OCI-LY3 (cell line): ENCODE results near the gene LPP.
A peak's percentile ranks its signal among the peaks of the same experiment; 100 is the strongest.

ENCODE experiments used
- H2AFZ ChIP-seq: fragments of 200-600, 300-600 bp; shearing (Covaris generic); 2 replicates; pipeline ENCODE4 v1.6.0; 2014; ENCODE audit warnings: antibody characterized with exemption, low read depth, low read length
- H3K27ac ChIP-seq: fragments of 200-600, 300-600 bp; sonication (generic); 2 replicates; pipeline ENCODE4 v1.5.1; 2014; ENCODE audit warnings: mild to moderate bottlenecking, low read length, moderate library complexity, mixed read lengths
- H3K27me3 ChIP-seq: fragments of 200-600, 300-600 bp; sonication (generic); 2 replicates; pipeline ENCODE4 v1.6.1; 2014; ENCODE audit warnings: low read depth, low read length, mixed read lengths
- H3K36me3 ChIP-seq: fragments of 200-600, 300-600 bp; sonication (generic); replicated peaks from 2 replicates; pipeline ENCODE3; 2014; ENCODE audit warnings: low read depth, low read length, mixed read lengths
- H3K4me1 ChIP-seq: fragments of 300-600, 200-600 bp; sonication (generic); 2 replicates; pipeline ENCODE4 v1.6.1; 2014; ENCODE audit warnings: low read length, mixed read lengths
- H3K4me2 ChIP-seq: fragments of 200-600, 300-600 bp; sonication (generic); 2 replicates; pipeline ENCODE4 v1.6.1; 2014; ENCODE audit warnings: low read length, mixed read lengths
- H3K4me3 ChIP-seq: fragments of 300-600, 200-600 bp; sonication (generic); 2 replicates; pipeline ENCODE4 v1.5.1; 2014; ENCODE audit warnings: antibody characterized with exemption, mild to moderate bottlenecking, low read length, moderate library complexity
- H3K79me2 ChIP-seq: fragments of 300-600, 200-600 bp; shearing (Covaris generic); 2 replicates; pipeline ENCODE4 v1.6.1; 2014; ENCODE audit warnings: mild to moderate bottlenecking, low read length, mixed read lengths
- H3K9ac ChIP-seq: fragments of 300-600, 200-600 bp; shearing (Covaris generic); 2 replicates; pipeline ENCODE4 v1.6.0; 2014; ENCODE audit warnings: mild to moderate bottlenecking, low read length, moderate library complexity
- H3K9me3 ChIP-seq: fragments of 200-600, 300-600 bp; shearing (Covaris generic); 2 replicates; pipeline ENCODE4 v1.6.1; 2014; ENCODE audit warnings: low read length, mixed read lengths; ENCODE audit not compliant: insufficient read depth
- H4K20me1 ChIP-seq: fragments of 200-600, 300-600 bp; sonication (generic); 2 replicates; pipeline ENCODE4 v1.6.1; 2016; ENCODE audit warnings: low read length, mixed read lengths; ENCODE audit not compliant: insufficient read depth
- EZH2phosphoT487 ChIP-seq: fragments of 200-600 bp; shearing (Covaris generic); IDR thresholded peaks from 2 replicates; pipeline ENCODE4 v1.6.1; 2018; ENCODE audit warnings: antibody characterized with exemption, mixed run types, low read depth
- TF ChIP-seq, protein P1 (sequence below): fragments of 200-600, 300-600 bp; sonication (generic); IDR thresholded peaks from 2 replicates; pipeline ENCODE4 v1.5.1; 2014; ENCODE audit warnings: antibody characterized with exemption, low read length, low read depth

The LPP gene

DNA sequence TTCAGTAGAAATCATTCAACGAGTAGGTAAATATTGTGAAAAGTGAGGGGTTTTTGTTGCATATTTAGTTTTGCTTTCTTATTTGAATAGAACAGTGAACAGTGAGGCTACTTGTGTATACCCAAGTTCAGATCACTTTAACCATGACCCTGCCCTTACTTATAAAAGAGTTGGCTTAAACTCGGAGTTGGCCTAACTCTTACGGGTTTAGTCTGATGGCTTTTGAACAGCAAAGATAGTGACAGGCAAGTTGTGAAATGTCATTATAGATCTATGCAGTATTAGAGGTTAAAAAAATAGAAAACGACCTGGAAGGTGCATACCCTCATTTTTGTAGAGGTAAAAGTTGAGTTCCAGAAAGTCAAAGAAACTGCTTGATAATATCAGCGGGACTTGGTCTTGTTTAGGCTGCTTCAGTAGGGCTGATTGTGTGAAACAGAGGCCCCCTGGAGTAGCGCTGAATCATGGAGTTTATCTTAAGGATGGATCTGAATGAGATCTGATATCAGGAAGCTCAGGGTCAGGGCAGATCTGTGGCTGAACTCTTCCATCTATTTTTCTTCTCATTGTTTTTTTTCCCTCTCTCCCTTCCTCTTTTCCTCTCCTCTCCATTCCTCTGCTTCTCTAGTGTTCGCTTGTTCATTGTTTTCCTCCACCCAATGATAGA, 359.8 kb downstream of the LPP start:
- H3K4me1 ChIP-seq: peaks cover 11% of the 10 kb centered on the region
- H3K9me3 ChIP-seq: no peaks in the 10 kb centered on the region
- no peak overlapping the region for H3K9ac ChIP-seq
- H3K27me3 ChIP-seq: no peaks in the 10 kb centered on the region
- H4K20me1 ChIP-seq: no peaks in the 10 kb centered on the region
- no peaks in the 10 kb centered on the region for H3K36me3 ChIP-seq
- no peak overlapping the region for H3K27ac ChIP-seq
- no peaks in the 10 kb centered on the region for H3K79me2 ChIP-seq
- TF ChIP-seq EZH2phosphoT487: no peak
- TF ChIP-seq, protein P1, sequence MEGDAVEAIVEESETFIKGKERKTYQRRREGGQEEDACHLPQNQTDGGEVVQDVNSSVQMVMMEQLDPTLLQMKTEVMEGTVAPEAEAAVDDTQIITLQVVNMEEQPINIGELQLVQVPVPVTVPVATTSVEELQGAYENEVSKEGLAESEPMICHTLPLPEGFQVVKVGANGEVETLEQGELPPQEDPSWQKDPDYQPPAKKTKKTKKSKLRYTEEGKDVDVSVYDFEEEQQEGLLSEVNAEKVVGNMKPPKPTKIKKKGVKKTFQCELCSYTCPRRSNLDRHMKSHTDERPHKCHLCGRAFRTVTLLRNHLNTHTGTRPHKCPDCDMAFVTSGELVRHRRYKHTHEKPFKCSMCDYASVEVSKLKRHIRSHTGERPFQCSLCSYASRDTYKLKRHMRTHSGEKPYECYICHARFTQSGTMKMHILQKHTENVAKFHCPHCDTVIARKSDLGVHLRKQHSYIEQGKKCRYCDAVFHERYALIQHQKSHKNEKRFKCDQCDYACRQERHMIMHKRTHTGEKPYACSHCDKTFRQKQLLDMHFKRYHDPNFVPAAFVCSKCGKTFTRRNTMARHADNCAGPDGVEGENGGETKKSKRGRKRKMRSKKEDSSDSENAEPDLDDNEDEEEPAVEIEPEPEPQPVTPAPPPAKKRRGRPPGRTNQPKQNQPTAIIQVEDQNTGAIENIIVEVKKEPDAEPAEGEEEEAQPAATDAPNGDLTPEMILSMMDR: no peak
- H3K4me3 ChIP-seq: no peak overlapping the region
- H3K4me2 ChIP-seq: no peak overlapping the region
- no peak overlapping the region for H2AFZ ChIP-seq

DNA sequence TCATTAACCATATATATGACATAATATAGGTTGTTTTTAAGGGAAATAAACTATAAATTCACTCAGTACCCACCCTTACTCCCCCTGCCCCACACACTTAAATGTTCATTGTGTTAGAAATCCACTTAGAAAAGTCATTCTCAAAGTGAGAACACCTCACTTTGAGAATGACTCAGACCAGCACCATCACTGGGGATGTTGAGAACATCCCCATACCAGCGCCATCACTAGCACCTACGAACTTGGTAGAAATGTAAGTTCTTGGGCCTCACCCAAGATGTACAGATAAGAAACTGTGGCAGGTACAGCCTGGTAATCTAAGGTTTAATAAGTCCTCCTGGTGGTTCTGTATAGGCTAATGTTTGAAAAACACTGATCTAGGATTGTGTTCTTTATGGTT, 362.6 kb downstream of the LPP start:
- Histone ChIP-seq H3K27me3 (no peaks in the 10 kb centered on the region), H3K4me2 (peak overlapping the region; percentile 15; the same call in 1 of the 2 replicates), H3K36me3 (no peaks in the 10 kb centered on the region), H3K9me3 (no peaks in the 10 kb centered on the region), H2AFZ (no peak overlapping the region), H3K27ac (no peak overlapping the region), H3K79me2 (no peaks in the 10 kb centered on the region), H3K9ac (no peak overlapping the region), H3K4me1 (peaks cover 11% of the 10 kb centered on the region), H3K4me3 (no peak overlapping the region), H4K20me1 (no peaks in the 10 kb centered on the region)
- TF ChIP-seq EZH2phosphoT487: no peak
- TF ChIP-seq, protein P1: no peak

DNA sequence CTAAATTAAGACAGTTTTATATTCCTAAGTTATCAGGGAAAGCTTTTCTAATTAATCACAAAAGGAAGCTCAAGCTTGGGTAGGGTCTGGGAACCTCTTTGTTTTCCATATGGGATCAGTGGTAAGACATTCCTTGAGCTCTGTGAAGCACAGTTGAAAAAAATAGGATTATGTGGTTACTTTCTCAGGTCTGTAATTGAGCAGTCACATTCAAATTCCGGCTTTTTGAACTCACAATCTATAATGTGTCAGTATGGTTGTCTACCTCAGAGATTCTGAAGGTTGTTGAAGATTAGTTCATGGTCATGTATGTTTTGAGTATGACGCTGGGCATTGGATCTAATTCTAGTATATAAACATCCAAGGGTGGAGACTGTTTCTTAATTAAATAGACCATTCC, 364.5 kb downstream of the LPP start:
- H3K9ac ChIP-seq: no peak overlapping the region
- H3K36me3 ChIP-seq: no peaks in the 10 kb centered on the region
- no peaks in the 10 kb centered on the region for H3K27me3 ChIP-seq
- no peak overlapping the region for H2AFZ ChIP-seq
- no peak overlapping the region for H3K27ac ChIP-seq
- peaks cover 11% of the 10 kb centered on the region for H3K4me1 ChIP-seq
- TF ChIP-seq, protein P1: no peak
- no peak for TF ChIP-seq EZH2phosphoT487
- no peaks in the 10 kb centered on the region for H4K20me1 ChIP-seq
- H3K4me3 ChIP-seq: no peak overlapping the region
- H3K9me3 ChIP-seq: no peaks in the 10 kb centered on the region
- H3K4me2 ChIP-seq: no peak overlapping the region
- no peaks in the 10 kb centered on the region for H3K79me2 ChIP-seq

GRCh38 chr3:188518835-188519452, 365.0 kb downstream of the LPP start:
- Histone ChIP-seq H3K4me2 (no peak overlapping the region), H3K4me3 (no peak overlapping the region), H3K36me3 (no peaks in the 10 kb centered on the region), H3K79me2 (no peaks in the 10 kb centered on the region), H4K20me1 (no peaks in the 10 kb centered on the region), H3K27me3 (no peaks in the 10 kb centered on the region), H3K4me1 (peaks cover 11% of the 10 kb centered on the region), H3K9ac (no peak overlapping the region), H2AFZ (no peak overlapping the region), H3K27ac (no peak overlapping the region), H3K9me3 (no peaks in the 10 kb centered on the region)
- TF ChIP-seq, protein P1: no peak
